ENCODE data around the gene CWF19L2.

Gene CWF19L2

DNA sequence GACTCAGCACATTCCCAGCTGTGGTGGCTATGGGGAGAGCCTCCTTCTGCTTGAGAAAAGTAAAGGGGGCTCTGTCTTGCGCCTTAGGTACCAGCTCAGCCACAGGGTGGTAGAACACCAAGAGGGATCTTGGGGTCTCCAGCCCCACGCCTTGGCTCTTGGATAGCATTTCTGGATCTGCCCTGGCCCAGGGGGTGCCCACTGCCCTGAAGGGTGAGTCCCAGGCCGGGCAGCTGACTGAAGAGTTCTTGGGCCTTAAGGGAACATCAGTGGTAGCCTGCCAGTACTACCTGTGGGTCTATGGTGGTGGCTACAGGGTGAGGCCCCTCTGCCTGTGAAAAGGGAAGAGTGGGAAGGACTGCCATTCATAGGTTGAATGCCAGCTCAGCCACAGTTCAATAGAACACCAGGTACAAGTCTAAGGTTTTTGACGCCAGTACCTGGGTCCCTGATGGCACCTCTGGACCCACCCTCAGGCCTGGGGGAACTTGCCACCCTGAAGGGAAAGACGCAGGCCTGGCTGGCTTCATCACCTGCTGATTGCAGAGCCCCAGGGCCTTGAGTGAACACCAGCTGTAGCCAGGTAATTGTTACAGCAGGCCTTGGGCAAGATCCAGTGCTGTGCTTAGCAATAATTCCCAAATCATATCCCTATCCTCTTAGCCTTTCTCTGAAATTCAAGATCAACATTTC, 3.9 kb downstream of the CWF19L2 start:
- no peak for DNase-seq
- TF ChIP-seq, protein P1, sequence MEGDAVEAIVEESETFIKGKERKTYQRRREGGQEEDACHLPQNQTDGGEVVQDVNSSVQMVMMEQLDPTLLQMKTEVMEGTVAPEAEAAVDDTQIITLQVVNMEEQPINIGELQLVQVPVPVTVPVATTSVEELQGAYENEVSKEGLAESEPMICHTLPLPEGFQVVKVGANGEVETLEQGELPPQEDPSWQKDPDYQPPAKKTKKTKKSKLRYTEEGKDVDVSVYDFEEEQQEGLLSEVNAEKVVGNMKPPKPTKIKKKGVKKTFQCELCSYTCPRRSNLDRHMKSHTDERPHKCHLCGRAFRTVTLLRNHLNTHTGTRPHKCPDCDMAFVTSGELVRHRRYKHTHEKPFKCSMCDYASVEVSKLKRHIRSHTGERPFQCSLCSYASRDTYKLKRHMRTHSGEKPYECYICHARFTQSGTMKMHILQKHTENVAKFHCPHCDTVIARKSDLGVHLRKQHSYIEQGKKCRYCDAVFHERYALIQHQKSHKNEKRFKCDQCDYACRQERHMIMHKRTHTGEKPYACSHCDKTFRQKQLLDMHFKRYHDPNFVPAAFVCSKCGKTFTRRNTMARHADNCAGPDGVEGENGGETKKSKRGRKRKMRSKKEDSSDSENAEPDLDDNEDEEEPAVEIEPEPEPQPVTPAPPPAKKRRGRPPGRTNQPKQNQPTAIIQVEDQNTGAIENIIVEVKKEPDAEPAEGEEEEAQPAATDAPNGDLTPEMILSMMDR (IDR thresholded peaks at IDR 0.05) = no peak

DNA sequence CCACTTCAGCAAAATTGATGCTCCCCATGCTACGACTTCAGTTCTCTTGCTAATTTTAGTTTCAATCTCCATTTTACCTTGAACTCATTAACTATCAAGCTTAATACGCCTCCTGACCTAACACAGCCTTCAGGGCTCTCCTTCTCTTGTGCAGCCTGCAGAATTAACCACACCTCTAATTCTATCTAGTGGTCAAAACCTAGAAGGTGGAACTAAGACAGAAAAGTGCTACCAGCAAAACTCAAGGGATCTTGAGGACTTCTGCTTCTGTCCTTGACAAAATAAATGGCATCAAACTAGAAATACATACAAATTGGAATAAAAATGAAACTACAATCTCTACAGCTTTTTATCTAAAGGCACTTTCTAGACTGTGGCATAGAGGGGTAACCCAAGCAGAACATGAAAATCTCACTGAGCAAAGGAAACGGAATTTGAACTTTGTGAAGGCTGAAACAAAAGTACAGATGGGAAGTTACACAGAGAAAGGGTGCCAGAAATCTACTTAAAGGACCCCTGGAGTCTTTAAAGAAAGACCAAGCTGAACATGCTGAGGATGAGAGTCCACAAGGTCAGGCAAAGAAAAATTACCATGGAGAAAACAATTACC, 10.7 kb downstream of the CWF19L2 start:
- Mint-ChIP-seq H3K4me1 (no peaks in the 10 kb centered on the region), H3K9me3 (no peaks in the 10 kb centered on the region), H3K27ac (no peak overlapping the region), H3K4me3 (no peak overlapping the region), H3K36me3 (ENCODE audit: low read depth) (peaks cover 47% of the 10 kb centered on the region), H3K27me3 (ENCODE audit: low read depth, poor library complexity) (peaks cover 3% of the 10 kb centered on the region)
- TF ChIP-seq, protein P1 (IDR thresholded peaks at IDR 0.05) = no peak
- DNase-seq = no peak

More for the DNA sequence above, 3.9 kb downstream of the CWF19L2 start:
- Mint-ChIP-seq H3K9me3 (no peaks in the 10 kb centered on the region), H3K27me3 (ENCODE audit: low read depth, poor library complexity) (peaks cover 4% of the 10 kb centered on the region), H3K27ac (no peak overlapping the region), H3K4me1 (peaks cover 31% of the 10 kb centered on the region), H3K36me3 (ENCODE audit: low read depth) (peaks cover 19% of the 10 kb centered on the region), H3K4me3 (no peak overlapping the region)

DNA sequence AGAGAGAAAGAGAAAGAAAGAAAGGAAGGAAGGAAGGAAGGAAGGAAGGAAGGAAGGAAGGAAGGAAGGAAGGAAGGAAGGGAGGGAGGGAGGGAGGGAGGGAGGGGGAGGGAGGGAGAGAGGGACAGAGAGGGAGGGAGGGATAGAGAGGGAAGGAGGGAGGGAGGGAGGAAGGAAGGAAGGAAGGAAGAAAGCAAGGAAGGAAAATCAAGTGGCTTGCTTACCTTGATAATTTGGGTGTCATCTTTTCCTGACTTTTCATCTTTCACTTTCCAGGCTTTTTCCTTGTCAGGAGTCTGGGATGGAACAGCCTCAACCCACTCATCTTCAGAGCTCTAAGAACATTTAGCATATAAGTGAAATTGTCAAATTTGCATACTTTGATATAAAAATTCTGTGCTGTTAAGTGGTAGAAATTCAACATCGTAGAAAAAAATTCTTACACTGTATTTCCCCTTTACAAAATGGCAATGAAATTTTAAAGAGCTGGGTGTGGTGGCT, 14.9 kb downstream of the CWF19L2 start:
- TF ChIP-seq, protein P1 (IDR thresholded peaks at IDR 0.05) = no peak
- no peak overlapping the region for H3K27ac Mint-ChIP-seq
- DNase-seq = no peak
- peaks cover 3% of the 10 kb centered on the region for H3K27me3 Mint-ChIP-seq (ENCODE audit: low read depth, poor library complexity)
- H3K4me3 Mint-ChIP-seq = no peak overlapping the region
- no peaks in the 10 kb centered on the region for H3K9me3 Mint-ChIP-seq
- peaks cover 68% of the 10 kb centered on the region for H3K36me3 Mint-ChIP-seq (ENCODE audit: low read depth)
- H3K4me1 Mint-ChIP-seq = no peaks in the 10 kb centered on the region

DNA sequence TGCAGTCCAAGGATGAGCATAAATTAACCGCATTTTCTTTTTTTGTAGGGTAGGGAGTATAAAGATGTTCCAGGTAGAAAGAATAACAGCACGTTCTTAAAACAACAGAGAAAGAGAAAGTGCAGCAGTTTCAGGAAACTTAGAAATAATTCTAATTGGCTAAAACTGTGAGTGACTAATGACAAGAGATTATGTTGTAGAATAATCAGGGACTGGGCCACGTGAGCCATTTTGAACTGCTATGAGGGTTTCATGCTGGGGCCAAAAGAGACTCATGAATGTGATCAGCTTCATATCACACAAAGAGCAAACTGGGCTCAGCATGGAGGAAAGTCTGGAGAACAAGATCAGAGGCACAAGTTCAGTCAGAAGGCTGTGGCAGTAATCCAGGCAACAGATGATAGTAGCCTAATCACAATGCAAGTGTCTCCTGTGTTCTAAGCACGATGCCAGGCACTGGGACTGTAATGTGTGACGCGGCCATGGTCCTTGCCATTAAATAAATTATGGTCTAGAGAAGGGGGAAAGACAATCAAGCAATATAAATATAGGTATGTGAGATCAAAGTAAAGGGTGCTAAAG, 17.9 kb downstream of the CWF19L2 start:
- no peak for DNase-seq
- peaks cover 3% of the 10 kb centered on the region for H3K27me3 Mint-ChIP-seq (ENCODE audit: low read depth, poor library complexity)
- H3K36me3 Mint-ChIP-seq (ENCODE audit: low read depth) = peaks cover 47% of the 10 kb centered on the region
- H3K4me3 Mint-ChIP-seq = no peak overlapping the region
- TF ChIP-seq, protein P1 (IDR thresholded peaks at IDR 0.05) = no peak
- peak overlapping the region; percentile 20 for H3K27ac Mint-ChIP-seq
- H3K9me3 Mint-ChIP-seq = no peaks in the 10 kb centered on the region
- H3K4me1 Mint-ChIP-seq = no peaks in the 10 kb centered on the region

DNA sequence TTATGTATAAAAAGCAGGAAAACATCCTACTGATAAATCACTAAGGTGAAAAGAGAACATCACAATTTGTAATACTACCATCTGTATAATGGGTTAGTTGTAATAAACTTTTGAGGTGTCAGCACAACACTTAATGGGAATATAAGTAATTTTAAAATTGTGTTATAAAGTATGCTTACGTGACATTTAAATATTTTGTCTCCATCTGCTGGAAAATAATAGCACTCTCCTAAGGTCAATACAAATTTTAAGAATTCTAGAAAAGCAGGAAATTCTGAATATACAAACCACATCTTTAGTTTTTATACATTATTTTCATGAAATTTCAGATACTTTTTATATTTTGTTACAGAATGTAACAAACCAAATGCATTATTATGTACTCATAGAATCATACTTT, 19.5 kb downstream of the CWF19L2 start:
- no peaks in the 10 kb centered on the region for H3K27me3 Mint-ChIP-seq (ENCODE audit: low read depth, poor library complexity)
- peaks cover 36% of the 10 kb centered on the region for H3K36me3 Mint-ChIP-seq (ENCODE audit: low read depth)
- TF ChIP-seq, protein P1 (IDR thresholded peaks at IDR 0.05) = no peak
- H3K4me3 Mint-ChIP-seq = no peak overlapping the region
- no peak for DNase-seq
- no peaks in the 10 kb centered on the region for H3K4me1 Mint-ChIP-seq
- no peak overlapping the region for H3K27ac Mint-ChIP-seq
- H3K9me3 Mint-ChIP-seq = no peaks in the 10 kb centered on the region

All from nephron progenitor cell (in vitro differentiated cells).